ENCODE data around the gene CSF3R. TPM values are rescaled to one million over a fixed set of nuclear protein-coding genes. Genes with fewer than 3 reads are reported as not detected.

The CSF3R gene
- total RNA-seq, 2 donors from 2014 or later: 3.4 to 9.3 TPM

GRCh38 chr1:36433102-36433501 is 49.6 kb downstream of the CSF3R start:
- TF ChIP-seq CTCF (IDR thresholded peaks at IDR 0.05): no peak
- H3K27me3 ChIP-seq: no peaks in the 10 kb centered on the region
- no peaks in the 10 kb centered on the region for H3K4me1 ChIP-seq
- H3K9me3 ChIP-seq: no peaks in the 10 kb centered on the region
- H3K36me3 ChIP-seq: peaks cover 24% of the 10 kb centered on the region
- no peak overlapping the region for H3K4me3 ChIP-seq
- no peak overlapping the region for H3K27ac ChIP-seq
- DNase-seq (ENCODE audit: low spot score): no peak

- Histone ChIP-seq H3K9me3 (no peaks in the 10 kb centered on the region), H3K4me1 (no peaks in the 10 kb centered on the region), H3K27ac (no peak overlapping the region), H3K36me3 (peaks cover 21% of the 10 kb centered on the region), H3K4me3 (no peak overlapping the region), H3K27me3 (no peaks in the 10 kb centered on the region)
- no peak for DNase-seq (ENCODE audit: low spot score)
- no peak for TF ChIP-seq CTCF (IDR thresholded peaks at IDR 0.05)
These were observed 50.1 kb downstream of the CSF3R start for GRCh38 chr1:36432616-36433015.

- Histone ChIP-seq H3K4me3 (no peak overlapping the region), H3K27ac (no peak overlapping the region), H3K27me3 (no peaks in the 10 kb centered on the region), H3K9me3 (no peaks in the 10 kb centered on the region), H3K4me1 (no peaks in the 10 kb centered on the region), H3K36me3 (peaks cover 12% of the 10 kb centered on the region)
- no peak for TF ChIP-seq CTCF (IDR thresholded peaks at IDR 0.05)
- no peak for DNase-seq (ENCODE audit: low spot score)
These were observed 56.9 kb downstream of the CSF3R start for GRCh38 chr1:36425791-36426190.

- H3K27me3 ChIP-seq: no peaks in the 10 kb centered on the region
- H3K9me3 ChIP-seq: no peaks in the 10 kb centered on the region
- H3K4me3 ChIP-seq: no peak overlapping the region
- DNase-seq (ENCODE audit: low spot score): no peak
- no peak overlapping the region for H3K27ac ChIP-seq
- H3K36me3 ChIP-seq: peaks cover 12% of the 10 kb centered on the region
- no peak for TF ChIP-seq CTCF (IDR thresholded peaks at IDR 0.05)
- peaks cover 0 to 21% of the 10 kb centered on the region in 2 donors for H3K4me1 ChIP-seq
These were observed 61.1 kb downstream of the CSF3R start for GRCh38 chr1:36421649-36422048.

- Histone ChIP-seq H3K27ac (no peak overlapping the region), H3K27me3 (no peaks in the 10 kb centered on the region), H3K36me3 (peaks cover 12% of the 10 kb centered on the region), H3K9me3 (no peaks in the 10 kb centered on the region), H3K4me3 (no peak overlapping the region), H3K4me1 (peaks cover 0 to 21% of the 10 kb centered on the region in 2 donors)
- peak; percentile 84 to 95 for TF ChIP-seq CTCF (IDR thresholded peaks at IDR 0.05)
- DNase-seq (ENCODE audit: low spot score): peak; percentile 93
These were observed 61.8 kb downstream of the CSF3R start for GRCh38 chr1:36420836-36421317.

- Histone ChIP-seq H3K4me3 (no peak overlapping the region), H3K27ac (no peak overlapping the region), H3K4me1 (peaks cover 0 to 21% of the 10 kb centered on the region in 2 donors), H3K9me3 (no peaks in the 10 kb centered on the region), H3K36me3 (peaks cover 12% of the 10 kb centered on the region), H3K27me3 (no peaks in the 10 kb centered on the region)
- DNase-seq (ENCODE audit: low spot score): no peak
- no peak for TF ChIP-seq CTCF (IDR thresholded peaks at IDR 0.05)
These were observed 62.3 kb downstream of the CSF3R start for GRCh38 chr1:36420409-36420808.

Measured in right atrium auricular region (tissue), 2 donors.